Mucosa of descending colon (tissue), 3 donors: ENCODE results near the gene CDHR3. TPM values are rescaled to one million over a fixed set of nuclear protein-coding genes. Genes with fewer than 3 reads are reported as not detected.

Experiments
- ATAC-seq: fragments of 200-7000 bp; cut with Tn5 transposase; one replicate; pipeline ENCODE4 v1.9.1; 2020; ENCODE audit warnings: mild to moderate bottlenecking, moderate library complexity
- DNase-seq, 3 donors: peaks; one replicate each; pipeline ENCODE4 v3.0.0-alpha.2; 2020
- H3K36me3 ChIP-seq: fragments of 200-600 bp; one replicate; pipeline ENCODE4 v1.8.0; 2021; ENCODE audit warnings: low read depth, mild to moderate bottlenecking
- H3K4me1 ChIP-seq: fragments of 200-600 bp; one replicate; pipeline ENCODE4 v1.8.0; 2021; ENCODE audit warnings: low read depth, mild to moderate bottlenecking
- H3K4me3 ChIP-seq: fragments of 200-600 bp; one replicate; pipeline ENCODE4 v1.8.0; 2021; ENCODE audit warnings: mild to moderate bottlenecking
- H3K9me3 ChIP-seq: fragments of 200-600 bp; one replicate; pipeline ENCODE4 v1.8.0; 2021; ENCODE audit warnings: mild to moderate bottlenecking
- intact Hi-C, 2 donors: fragments of 100-400 bp; cut with DNase I in 1 of 2; cut with micrococcal nuclease in 1 of 2; formaldehyde crosslinking; loops; one replicate each; pipeline versions ENCODE4 v1.11.0 to v1.11.1; 2022; cut with DNase I, micrococcal nuclease
- total RNA-seq, 3 donors: library from RNA; stranded (reverse); fragmentation: NEBNext Ultra II Directional in 2 of 3; extraction: Animal tissue kit (Norgen Biotek cat#: 25700) in 2 of 3; gene quantifications; one replicate each; pipeline versions ENCODE4 v1.2.1 to v1.2.4, GENCODE V29; 2021 to 2023
- TF ChIP-seq, protein P1 (sequence below): fragments of 200-600 bp; IDR thresholded peaks from one replicate; pipeline ENCODE4 v1.8.0; 2022; ENCODE audit warnings: antibody characterized with exemption, mild to moderate bottlenecking
- donor health status: DM: no; HTN: no; CAD: no; lungs with moderate emphysema.
- donor health status: DM: no; HTN: no; CAD: no.
- donor health status: DM: no; HTN: yes; CAD: no.

The CDHR3 gene
- total RNA-seq, 3 donors from 2014 or later = 12.1 to 19.7 (median 18.4) TPM

DNA sequence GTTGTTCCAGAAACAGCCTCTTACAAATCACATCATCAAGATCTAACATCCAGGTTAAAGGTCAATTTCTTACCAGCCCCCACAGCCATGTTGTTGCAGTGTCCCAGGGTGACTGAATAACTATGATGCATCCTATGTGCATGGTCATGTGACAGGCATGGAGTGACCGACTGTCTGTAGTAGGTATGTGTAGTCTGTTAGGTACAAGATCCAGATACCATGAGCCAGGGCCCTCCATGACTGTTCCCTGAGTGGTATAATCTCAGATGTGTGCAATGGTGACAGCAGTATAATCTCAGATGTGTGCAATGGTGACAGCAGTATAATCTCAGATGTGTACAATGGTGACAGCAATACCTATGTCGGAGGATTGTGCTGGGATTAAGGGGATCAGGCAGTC is 8.8 kb downstream of the CDHR3 start:
- ATAC-seq (no peak), DNase-seq (no peak)
- no peak overlapping the region for H3K4me3 ChIP-seq
- H3K4me1 ChIP-seq = no peaks in the 10 kb centered on the region
- TF ChIP-seq, protein P1, sequence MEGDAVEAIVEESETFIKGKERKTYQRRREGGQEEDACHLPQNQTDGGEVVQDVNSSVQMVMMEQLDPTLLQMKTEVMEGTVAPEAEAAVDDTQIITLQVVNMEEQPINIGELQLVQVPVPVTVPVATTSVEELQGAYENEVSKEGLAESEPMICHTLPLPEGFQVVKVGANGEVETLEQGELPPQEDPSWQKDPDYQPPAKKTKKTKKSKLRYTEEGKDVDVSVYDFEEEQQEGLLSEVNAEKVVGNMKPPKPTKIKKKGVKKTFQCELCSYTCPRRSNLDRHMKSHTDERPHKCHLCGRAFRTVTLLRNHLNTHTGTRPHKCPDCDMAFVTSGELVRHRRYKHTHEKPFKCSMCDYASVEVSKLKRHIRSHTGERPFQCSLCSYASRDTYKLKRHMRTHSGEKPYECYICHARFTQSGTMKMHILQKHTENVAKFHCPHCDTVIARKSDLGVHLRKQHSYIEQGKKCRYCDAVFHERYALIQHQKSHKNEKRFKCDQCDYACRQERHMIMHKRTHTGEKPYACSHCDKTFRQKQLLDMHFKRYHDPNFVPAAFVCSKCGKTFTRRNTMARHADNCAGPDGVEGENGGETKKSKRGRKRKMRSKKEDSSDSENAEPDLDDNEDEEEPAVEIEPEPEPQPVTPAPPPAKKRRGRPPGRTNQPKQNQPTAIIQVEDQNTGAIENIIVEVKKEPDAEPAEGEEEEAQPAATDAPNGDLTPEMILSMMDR = no peak
- no peaks in the 10 kb centered on the region for H3K9me3 ChIP-seq
- no peaks in the 10 kb centered on the region for H3K36me3 ChIP-seq
- intact Hi-C loops = no loop called here

DNA sequence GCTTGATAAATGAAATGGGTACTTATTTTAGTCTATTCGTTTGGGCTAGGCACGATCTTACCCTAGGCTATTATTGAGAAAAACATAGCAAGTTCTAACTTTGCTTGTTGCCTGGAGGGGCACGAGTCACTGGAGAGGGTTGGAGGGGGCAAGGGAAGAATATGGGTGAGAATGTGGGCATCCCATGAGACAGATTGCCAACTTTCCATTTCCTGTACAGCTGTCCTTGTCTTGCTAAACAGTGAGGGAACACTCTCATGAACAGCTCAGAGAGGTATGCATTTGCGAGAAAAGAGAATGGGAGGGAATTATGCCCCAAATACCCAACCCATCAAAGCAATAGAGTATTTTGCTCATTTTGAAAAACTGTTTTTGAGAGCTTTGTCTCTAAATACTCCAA is 9.2 kb downstream of the CDHR3 start:
- intact Hi-C loops = no loop called here
- Histone ChIP-seq H3K9me3 (no peaks in the 10 kb centered on the region), H3K4me3 (no peak overlapping the region), H3K4me1 (no peaks in the 10 kb centered on the region), H3K36me3 (no peaks in the 10 kb centered on the region)
- no peak for ATAC-seq
- DNase-seq = no peak
- TF ChIP-seq, protein P1 = no peak

DNA sequence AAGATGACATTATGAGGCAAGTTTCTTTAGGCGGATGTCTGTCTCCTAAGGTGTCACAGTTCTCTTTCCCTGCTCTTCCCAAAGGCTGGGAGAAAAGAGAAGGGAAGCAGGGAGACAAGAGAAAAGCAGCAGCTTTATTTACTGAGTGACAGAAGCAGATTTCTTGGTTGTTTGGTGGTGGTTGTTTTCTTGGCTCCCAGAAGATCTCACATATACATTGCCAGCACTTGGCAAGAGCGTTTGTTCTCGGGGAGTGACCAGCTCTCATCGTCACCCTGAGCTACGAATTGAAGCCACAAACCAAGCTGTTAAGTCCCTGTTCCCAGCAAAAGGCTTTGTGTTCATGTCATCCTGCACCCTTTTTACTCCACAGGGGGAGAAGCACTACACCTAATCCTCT is 11.4 kb downstream of the CDHR3 start:
- no peaks in the 10 kb centered on the region for H3K36me3 ChIP-seq
- TF ChIP-seq, protein P1 = no peak
- no peak for ATAC-seq
- H3K4me1 ChIP-seq = no peaks in the 10 kb centered on the region
- no peak for DNase-seq
- H3K9me3 ChIP-seq = no peaks in the 10 kb centered on the region
- intact Hi-C loops = no loop called here
- H3K4me3 ChIP-seq = no peak overlapping the region

DNA sequence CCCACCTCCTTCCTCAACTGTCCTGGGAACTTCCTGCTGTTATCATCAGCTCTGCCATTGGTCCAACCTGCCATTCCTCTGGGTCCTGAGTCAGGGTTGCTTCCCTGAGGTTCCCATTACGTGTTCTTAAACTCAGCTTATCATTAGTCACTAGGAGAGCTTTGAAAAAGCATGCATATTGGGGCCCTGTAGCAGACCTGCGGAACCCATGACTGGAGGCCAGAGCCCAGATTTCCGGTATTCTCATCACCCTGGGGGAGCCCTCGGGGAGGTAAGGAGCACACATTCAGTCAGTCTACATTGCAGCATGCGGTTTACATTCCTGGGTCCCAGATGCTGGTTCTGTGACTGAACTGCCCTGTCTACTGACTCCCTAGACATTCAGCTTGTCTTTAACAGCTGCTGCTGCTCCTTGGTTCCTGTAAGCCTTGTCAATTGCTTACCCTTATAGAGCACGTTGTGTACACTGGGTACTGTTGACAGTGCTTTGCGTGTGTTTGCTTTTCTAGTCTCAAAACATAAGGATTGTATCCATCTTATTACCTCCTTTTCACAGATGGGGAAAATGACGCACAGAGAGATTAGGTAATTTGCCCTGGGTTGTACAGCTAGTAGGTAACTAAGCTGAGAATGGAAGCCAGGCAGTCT is 12.8 kb downstream of the CDHR3 start:
- Histone ChIP-seq H3K36me3 (no peaks in the 10 kb centered on the region), H3K4me3 (no peak overlapping the region), H3K4me1 (no peaks in the 10 kb centered on the region), H3K9me3 (no peaks in the 10 kb centered on the region)
- intact Hi-C loops = no loop called here
- TF ChIP-seq, protein P1 = no peak
- ATAC-seq (peak; percentile 73), DNase-seq (peak in 1 of 3 donors; percentile 9)

DNA sequence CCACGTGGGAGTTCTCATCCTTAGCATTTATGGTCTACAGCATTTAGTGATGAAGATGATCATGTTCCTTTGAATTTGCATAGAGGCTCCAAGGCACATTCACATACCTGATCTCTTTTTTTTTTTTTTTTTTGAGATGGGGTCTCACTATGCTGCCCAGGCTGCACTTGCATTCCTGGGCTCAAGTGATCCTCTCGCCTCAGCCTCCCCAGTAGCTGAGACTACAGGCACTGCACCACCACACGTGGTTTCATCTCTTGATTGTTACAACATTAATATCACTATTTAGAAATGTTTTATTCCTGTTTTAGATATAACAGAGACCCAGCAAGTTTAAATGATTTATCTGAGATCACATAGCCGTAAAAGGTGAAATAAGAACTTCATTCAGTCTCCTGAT is 13.8 kb downstream of the CDHR3 start:
- intact Hi-C loops = no loop called here
- no peaks in the 10 kb centered on the region for H3K4me1 ChIP-seq
- TF ChIP-seq, protein P1 = no peak
- DNase-seq (no peak), ATAC-seq (no peak)
- H3K4me3 ChIP-seq = no peak overlapping the region
- H3K36me3 ChIP-seq = no peaks in the 10 kb centered on the region
- H3K9me3 ChIP-seq = no peaks in the 10 kb centered on the region

DNA sequence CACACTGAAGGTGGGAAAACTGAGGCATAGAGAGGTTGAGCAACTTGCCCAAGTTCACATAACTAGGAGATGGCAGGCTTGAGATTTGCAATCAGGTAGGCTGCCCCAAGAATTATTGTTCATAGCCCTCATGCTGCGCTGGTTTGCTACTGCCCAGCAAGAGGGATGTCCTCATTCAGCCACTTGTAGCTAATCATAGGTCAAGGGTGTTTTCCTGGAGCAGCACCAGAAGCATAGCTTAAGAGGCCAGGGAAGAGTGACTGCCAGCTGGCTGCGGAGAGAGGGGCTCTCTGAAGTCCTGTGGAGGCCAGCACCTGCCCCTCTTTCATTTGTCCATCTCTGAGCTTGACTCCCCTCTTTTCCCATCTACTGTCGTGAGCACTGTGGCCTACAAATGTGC is 15.0 kb downstream of the CDHR3 start:
- intact Hi-C loops = no loop called here
- no peak for DNase-seq
- H3K9me3 ChIP-seq = no peaks in the 10 kb centered on the region
- H3K4me1 ChIP-seq = no peaks in the 10 kb centered on the region
- TF ChIP-seq, protein P1 = no peak
- ATAC-seq = no peak
- H3K36me3 ChIP-seq = no peaks in the 10 kb centered on the region
- H3K4me3 ChIP-seq = no peak overlapping the region
